Fibroblast of skin of right quadriceps (primary cell): Measurements from ENCODE around the gene TENM4.
"Not testable (repeated sequence)": the region's sequence is repeated elsewhere in the genome, so short reads cannot be mapped to it uniquely, and the experiment has no call there.

Experiments used
- DNase-seq: peaks from one replicate; pipeline ENCODE4 v3.0.0-alpha.2; 2013

The TENM4 gene

DNA sequence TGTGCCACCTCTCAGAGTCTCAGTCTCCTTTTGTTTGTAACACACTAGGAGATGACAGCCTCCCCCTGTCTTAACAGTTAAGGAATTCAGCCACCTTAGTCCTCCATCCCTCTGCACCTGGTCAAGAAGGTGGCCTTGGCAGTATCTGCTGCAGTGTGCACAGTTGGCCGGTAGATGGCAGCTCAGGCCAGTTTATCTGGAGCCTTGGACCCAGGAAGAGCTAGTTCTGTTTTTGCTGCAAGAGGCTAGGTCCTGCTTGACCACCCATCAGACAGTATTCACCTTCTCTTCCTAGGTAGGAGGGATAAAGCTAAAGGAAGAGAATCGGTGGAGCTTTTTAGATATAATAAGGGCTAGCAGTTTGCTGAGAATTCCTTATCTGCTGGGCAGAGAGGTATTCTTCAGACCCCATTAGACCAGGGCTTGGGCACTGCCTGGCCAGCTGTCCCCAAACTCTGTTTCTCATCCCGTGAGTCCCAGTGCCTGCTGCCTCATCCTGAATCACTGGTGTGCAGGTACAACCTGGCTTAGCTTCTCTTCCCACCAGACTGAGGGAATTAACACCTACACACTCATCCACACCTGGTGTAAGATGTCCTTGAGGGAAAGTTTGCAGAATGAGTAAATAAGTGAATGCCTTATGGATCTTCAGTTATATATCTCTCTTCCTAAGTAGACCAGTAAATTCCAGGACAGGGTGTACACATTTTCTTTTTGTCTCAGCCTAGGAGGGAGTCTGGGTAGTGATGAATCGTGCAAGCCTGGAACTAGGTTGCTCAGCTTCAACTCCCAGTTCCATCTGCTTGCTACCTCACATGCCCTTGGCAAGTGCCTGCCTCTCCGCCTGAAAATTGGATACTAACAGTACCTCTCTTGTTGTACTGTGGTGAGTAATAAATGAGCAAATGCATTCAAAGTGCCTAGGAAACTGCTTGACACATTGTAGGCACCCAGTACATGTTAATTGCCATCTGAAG, 795.3 kb downstream of the TENM4 start:
- peak; percentile 58 for DNase-seq

DNA sequence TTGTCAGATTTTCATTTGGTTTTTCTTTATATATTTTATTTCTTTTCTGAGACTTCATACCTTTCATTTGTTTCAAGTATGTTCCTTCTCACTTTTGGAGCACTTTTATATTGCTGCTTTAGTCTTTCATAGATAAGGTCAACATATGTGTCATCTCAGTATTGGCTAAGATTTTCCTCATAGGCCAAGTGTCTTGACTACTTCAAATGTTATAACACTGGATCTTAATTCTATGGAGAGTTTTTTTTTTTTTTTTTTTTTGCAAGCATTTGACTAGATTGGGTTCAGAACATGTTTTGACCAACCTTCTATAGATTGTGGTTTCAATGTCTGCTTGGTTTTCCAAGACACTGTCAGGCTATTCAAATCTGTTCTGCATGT, 797.2 kb downstream of the TENM4 start:
- DNase-seq = no peak

DNA sequence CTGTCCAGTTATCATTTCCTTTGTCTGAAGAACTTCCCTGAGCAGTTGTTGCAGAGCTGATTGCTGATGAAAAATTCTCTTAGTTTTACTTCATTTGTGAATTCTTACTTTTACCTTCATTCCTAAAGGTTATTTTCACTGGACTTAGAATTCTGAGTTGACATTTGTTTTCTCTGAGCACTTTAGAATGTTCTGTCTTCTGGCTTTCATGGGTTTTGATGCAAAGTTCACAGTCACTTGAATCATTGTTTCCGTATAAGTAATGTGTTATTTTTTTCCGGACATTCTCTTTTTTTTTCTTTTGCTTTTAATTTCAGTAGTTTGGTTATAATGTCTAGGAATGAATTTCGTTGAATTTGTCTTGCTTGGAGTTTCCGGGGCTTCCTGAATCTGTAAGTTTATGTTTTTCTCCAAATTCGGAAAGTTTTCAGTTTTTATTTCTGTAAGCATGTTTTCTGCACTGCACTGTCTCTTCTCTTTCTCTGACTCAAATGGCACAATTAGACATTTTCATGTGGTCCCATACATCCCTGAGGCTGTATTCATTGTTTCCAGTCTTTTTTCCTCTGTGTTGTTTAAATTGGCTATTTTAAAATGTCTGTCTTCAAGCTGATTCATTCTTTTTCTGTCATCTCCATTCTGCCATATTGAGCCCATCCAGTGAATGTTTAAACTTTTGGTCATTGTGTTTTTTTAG, 797.7 kb downstream of the TENM4 start:
- no peak for DNase-seq

DNA sequence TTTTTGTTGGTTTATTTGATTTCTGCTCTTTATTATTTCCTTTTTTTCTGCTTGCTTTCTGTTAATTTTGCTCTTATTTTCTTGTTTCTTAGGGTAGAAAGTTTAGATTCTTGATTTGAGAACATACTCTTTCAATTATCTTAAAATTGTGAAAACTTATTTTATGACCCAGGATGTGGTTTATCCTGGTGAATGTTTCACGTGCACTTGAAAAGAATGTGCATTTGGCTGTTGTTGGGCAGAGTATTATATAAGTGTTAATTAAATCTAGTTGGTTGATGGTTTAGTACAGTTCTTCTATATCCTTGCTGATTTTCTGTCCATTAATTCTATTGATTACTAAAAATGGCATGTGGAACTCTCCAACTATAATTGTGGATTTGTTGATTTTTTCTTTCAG, 799.3 kb downstream of the TENM4 start:
- peak; percentile 51 for DNase-seq

DNA sequence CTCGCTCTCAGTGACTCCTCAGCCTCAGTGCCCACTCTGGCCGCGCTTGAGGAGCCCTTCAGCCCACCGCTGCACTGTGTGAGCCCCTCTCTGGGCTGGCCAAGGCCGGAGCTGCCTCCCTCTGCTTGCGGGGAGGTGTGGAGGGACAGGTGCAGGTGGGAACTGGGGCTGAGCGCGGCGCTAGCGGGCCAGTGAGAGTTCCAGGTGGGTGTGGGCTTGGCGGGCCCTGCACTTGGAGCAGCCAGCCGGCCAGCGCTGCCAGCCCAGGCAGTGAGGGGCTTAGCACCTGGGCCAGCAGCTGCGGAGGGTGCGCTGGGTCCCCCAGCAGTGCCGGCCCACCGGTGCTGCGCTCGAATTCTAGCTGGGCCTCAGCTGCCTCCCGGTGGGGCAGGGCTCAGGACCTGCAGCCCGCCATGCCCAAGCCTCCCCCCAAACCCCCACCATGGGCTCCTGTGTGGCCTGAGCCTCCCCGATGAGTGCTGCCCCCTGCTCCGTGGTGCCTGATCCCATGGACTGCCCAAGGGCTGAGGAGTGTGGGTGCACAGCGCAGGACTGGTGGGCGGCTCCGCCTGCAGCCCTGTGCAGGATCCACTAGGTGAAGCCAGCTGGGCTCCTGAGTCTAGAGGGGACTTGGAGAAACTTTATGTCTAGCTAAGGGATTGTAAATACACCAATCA, 802.0 kb downstream of the TENM4 start:
- no peak for DNase-seq

DNA sequence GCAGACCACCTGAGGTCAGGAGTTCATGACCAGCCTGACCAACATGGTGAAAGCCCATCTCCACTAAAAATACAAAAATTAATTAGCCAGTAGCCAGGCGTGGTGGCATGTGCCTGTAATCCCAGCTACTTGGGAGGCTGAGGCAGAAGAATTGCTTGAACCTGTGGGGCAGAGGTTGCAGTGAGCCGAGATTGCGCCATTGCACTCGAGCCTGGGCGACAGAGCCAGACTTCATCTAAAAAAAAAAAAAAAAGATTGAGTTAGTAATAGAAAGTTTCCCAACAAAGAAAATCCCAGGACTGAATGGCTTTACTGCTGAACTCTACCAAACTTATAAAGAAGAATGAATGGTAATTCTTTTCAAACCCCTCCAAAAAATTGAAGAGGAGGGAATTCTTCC, 803.3 kb downstream of the TENM4 start:
- not testable (repeated sequence) for DNase-seq

DNA sequence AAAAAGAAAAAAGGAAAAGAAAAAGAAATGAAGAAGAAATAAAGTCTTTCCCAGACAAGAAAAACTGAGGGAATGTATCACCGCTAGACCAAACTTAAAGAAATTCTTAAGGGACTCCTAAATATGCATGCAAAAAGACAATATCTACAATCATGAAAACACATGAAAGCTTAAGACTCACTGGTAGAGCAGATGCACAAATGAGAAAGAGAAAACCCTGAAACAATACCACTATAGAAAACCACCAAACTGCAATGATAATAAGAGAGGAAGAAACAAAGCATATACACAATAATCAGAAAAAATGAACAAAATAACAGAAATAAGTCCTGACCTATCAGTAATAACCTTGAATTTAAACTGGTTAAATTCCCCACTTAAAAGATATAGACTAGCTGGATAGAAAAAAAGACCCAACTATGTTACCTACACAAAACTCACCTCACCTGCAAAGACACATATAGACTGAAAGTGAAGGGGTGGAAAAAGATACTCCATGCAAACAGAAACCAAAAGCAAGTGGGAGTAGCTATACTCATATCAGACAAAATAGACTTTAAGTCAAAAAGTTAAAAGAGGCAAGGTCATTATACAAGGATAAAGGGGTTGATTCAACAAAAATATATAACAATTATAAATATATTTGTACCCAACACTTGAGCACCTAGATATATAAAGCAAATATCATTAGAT, 804.9 kb downstream of the TENM4 start:
- no peak for DNase-seq

DNA sequence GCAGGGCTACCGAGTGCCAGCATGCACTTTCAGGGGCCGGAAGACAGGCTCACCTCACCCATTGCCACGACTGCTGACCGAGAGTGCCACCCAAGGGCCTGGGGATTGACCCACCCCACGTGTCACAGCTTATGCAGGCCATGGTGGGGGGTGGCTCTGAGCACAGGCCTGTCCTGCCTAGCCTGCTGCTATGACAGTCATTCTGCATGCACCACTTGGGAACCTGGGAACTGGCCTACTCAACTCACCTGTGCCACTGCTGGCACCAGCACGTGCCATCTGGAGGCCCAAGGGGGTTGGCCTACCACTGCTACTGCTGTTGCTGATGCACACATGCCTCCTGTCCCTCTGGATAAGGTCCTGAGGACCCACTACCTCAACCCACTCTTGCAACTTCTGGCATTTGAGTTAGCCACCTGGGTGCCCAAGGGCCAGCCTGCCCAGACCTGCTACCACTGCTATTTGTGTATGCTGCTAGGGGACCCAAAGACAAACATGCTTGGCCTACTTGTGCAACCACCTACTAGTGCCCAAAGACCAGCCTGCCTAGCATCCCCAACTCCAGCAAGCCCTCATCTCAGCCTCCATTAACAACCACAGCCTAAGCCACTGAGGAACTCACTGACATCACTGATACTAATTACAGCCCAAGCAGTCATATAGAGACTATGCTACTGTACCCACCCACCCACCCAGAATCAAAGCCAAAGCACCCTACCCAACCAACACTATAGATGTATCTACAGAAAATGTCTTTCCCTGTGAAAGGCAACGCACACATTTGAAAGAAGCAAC, 807.1 kb downstream of the TENM4 start:
- DNase-seq = no peak

DNA sequence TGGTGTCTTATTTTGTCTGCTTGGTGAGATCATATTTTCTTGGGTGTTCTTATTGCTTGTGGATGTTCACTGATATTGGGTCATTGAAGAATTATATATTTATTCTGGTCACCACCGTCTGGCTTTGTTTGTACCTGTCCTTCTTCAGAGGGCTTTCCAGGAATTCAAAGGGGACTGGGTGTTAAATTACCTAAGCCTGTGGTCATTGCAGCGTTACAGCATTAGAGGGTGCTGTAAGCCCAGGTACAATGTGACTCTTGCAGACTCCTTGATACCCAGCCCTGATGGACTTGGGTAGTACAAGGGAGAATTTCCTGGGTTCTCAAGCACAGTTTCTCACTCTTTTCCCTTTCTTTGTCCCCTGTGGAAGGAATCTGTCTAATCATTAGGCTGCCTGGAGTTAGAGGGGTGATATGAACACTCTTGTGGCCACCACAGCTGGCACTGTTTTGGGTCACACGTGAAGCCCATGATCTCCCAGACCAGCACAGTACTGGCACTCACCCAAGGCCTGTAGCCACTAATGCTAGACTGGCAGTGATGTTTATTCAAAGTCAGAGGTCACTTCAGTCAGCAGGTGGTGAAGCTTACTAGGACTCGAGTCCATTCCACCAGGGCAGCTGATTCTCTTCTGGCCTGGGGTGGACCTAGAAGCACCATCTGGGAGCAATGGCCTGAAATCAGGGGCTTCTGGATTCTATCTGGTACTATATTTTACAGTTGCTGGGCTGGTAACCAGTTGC, 810.1 kb downstream of the TENM4 start:
- no peak for DNase-seq

DNA sequence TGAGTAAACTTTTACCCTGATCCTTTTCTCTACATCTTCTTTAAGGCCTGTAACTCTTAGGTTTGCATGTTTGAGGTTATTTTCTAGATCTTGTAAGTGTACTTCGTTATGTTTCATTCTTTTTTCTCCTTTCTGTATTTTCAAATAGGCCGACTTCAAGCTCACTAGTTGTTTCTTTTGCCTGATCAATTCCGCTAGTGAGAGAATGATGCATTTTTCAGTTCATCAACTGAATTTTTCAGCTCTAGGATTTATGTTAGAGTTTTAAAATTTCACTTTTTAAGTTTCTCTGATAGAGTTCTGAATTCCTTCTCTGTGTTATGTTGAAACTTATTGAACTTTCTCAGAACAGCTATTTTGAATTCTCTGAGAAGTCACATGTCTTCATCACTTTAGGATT, 810.7 kb downstream of the TENM4 start:
- no peak for DNase-seq

DNA sequence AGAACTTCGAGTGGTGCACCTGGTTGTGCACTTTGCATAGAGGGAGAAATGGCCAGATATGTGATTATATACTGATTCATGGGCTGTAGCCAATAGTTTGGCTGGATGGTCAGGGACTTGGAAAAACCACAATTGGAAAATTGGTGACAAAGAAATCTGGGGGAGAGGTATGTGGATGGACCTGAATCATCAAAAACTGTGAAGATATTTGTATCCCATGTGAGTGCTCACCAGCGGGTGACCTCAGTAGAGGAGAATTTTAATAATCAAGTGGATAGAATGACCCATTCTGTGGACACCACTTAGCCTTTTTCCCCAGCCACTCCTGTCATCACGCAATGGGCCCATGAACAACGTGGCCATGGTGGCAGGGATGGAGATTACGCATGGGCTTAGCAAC, 818.2 kb downstream of the TENM4 start:
- DNase-seq = no peak

DNA sequence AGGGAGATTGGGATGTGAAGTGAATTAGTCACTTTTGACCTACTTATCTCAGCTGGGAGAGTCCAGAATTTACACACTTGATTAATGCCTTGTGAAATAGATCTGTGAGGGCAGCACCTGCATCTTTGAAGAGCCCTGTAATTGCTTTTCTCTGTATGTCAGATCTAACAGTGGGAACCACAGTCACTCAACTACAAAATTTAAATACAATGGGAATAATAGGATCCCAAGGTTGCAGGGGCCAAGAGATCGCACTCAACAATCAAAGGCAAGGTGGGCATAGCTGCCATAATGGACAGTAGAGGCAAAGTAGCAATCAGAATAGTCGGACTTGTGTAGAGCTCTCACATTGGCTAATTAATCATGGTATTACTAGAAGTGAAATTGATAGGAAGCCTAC, 820.7 kb downstream of the TENM4 start:
- no peak for DNase-seq

DNA sequence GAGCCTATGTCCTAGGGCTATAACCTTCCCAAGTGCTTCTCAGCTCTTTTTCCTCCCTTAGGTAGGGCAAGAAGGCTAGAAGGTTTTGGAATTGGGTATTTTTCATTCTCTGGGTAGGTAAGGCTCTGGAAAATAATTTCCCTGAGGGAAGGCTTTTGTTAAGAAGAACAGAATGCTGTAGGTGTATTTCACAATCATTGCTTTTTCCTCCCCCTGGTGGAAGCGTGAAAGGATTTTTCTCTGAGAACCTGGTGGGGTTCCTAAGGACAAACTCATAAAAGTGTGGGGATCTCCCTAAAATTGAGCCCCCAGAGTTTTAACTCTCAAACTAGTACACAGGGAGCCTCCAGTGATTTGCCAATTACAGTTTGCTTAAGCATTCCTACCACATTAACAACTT, 825.1 kb downstream of the TENM4 start:
- no peak for DNase-seq

DNA sequence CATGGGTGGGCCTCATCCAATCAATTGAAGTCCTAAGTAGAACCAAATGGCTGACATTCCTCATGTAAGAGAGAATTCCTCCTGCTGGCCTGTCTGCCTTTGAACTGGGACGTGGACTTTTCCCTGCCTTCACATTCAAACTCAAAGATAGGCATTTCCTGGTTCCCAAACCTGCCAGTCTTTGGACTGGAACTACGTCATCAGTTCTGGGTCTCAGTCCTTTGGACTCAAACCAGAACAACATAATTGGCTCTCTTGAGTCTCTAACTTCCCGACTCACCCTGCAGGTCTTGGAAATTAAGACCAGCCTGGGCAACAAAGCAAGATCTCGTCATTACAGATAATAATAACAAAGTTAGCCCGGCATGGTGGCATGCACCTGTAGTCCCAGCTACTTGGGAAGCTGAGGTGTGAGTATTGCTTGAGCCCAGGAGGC, 827.4 kb downstream of the TENM4 start:
- no peak for DNase-seq

DNA sequence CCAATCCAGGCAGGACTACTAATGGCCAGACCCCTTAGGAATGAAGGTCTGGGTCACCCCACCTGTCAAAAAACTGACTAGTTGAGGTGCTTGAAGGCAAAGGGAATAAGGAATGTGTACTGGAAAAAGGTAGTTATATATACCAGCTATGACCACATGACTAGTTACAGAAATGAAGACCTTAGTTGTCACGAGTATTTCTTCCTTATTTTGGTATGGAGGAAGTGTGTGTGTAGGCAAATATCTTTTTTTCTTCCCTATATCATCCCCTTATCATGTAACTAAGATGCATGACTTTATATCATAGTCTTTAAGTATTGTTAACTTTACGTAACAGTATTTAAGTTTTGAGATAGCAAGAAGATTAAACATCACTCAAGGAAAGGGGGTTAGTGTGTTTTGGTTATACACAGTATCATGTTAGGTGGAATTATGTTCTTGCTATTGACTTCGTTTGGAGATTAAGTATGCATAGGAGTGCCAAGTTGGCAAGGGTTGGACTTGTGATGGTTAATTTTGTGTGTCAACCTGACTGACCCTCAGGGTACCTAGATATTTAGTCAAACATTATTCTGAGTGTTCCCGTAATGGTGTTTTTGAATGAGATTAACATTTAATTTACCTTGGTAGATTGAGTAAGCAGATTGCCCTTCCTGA, 828.0 kb downstream of the TENM4 start:
- no peak for DNase-seq

DNA sequence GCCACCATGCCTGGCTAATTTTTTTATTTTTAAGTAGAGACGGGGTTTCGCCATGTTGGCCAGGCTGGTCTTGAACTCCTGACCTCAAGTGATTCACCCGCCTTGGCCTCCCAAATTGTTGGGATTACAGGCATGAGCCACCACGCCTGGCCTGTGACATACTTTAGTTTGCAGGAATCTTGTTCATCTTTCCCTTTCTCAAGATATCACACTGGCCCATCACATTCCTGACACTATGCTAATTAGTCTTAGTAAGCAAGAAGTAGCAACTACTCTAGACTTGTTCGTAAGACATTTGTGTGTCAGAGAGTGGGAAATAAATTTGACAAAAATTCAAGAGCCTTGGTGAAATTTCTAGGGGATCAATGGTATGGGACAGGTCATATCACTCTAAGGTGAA, 831.5 kb downstream of the TENM4 start:
- DNase-seq = not testable (repeated sequence)

DNA sequence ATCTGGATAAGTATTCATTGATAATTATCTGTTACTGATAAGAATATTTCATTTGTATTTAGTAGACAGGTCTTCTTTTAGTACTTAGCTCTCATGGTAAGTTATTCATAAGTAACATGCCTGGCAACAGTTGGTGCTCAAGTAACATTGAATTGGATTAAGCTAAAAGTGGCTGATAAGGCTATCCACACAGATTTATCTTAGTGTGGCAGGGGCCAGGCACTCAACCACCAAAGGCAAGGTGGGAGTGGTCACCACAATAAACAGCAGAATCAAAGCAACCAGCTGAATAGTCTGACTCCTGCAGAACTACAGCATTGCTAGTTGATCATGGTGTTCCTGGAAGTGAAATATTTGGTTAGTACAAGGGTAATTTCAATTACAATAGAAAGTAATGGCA, 833.1 kb downstream of the TENM4 start:
- no peak for DNase-seq

DNA sequence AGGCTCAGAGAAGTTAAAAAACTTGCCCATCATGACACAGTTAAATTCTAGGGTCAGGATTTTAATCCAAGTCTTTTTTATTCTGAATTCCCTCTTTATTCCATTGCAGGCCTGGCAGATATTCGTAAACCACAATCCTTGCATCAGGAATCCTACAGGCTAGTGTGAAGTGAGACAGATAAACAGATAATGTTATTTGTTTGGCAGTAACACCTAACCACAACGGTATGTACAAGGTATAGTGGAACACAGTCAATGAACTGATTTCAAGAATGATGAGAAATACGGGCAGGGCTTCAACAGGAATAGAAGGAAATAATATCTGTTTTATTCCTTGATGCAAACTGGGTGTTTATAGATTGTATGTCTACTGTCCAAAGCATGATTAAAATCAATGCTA, 834.2 kb downstream of the TENM4 start:
- DNase-seq = no peak

DNA sequence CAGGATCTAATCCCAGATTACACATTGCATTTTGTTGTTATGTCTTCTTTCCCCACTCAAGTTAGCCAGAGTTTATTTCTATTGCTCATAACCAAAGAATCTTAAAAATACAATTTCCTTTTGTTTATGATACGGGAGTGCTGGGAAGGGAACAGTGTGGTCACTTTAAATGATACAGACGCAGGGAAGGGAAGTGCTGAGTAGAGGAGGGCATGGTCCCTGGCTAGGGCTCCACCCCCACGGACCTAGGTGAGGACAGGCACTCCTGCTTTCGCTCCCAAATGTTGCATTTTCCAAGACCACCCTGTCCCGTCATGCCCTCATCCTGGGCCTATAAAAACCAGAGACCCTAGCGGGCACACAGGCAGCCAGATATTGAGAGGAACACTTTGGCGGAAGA, 835.5 kb downstream of the TENM4 start:
- DNase-seq = no peak

DNA sequence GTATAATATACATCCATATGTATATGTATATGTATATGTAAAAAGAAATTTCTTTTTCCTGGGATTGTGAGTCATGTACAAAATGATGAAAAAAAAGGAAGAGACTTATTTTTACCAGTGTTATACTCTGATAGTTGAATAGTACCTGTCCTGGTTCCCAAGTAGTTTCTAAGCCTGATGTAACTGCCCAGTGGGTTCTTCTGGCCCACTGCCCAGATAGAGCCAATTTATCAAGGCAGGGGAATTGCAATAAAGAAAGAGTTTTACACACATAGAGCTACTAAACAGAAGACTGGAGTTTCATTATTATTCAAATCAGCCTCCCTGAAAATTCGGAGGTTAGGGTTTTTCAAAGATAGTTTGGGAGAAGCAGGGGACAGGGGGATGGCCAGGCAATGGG, 837.0 kb downstream of the TENM4 start:
- DNase-seq = no peak
